Measurements from ENCODE around the gene PLK2. TPM values are rescaled to one million over a fixed set of nuclear protein-coding genes. Genes with fewer than 3 reads are reported as not detected.

PLK2 gene
- total RNA-seq, 1 donor from 2014 or later, result 572 TPM

GRCh38 chr5:58410441-58410840 lies 49.4 kb downstream of the PLK2 start:
- Mint-ChIP-seq H3K4me3 (ENCODE audit: unreplicated experiment) (no peak overlapping the region), H3K27me3 (ENCODE audit: unreplicated experiment) (no peaks in the 10 kb centered on the region), H3K27ac (ENCODE audit: unreplicated experiment) (peak overlapping the region; percentile 84), H3K36me3 (ENCODE audit: low read depth, unreplicated experiment) (no peaks in the 10 kb centered on the region), H3K9me3 (ENCODE audit: unreplicated experiment) (no peaks in the 10 kb centered on the region), H3K4me1 (ENCODE audit: unreplicated experiment) (peaks cover 30% of the 10 kb centered on the region)
- no peak for TF ChIP-seq CTCF (IDR thresholded peaks at IDR 0.05; ENCODE audit: unreplicated experiment)
- no peak for DNase-seq (ENCODE audit: low spot score)

- TF ChIP-seq CTCF (IDR thresholded peaks at IDR 0.05; ENCODE audit: unreplicated experiment), result no peak
- DNase-seq (ENCODE audit: low spot score), result no peak
- Mint-ChIP-seq H3K9me3 (ENCODE audit: unreplicated experiment) (no peaks in the 10 kb centered on the region), H3K36me3 (ENCODE audit: low read depth, unreplicated experiment) (no peaks in the 10 kb centered on the region), H3K4me3 (ENCODE audit: unreplicated experiment) (no peak overlapping the region), H3K27ac (ENCODE audit: unreplicated experiment) (no peak overlapping the region), H3K27me3 (ENCODE audit: unreplicated experiment) (no peaks in the 10 kb centered on the region), H3K4me1 (ENCODE audit: unreplicated experiment) (peaks cover 30% of the 10 kb centered on the region)
Measured at GRCh38 chr5:58407042-58407719, 52.7 kb downstream of the PLK2 start.

GRCh38 chr5:58406394-58406793 lies 53.5 kb downstream of the PLK2 start:
- Mint-ChIP-seq H3K4me1 (ENCODE audit: unreplicated experiment) (peaks cover 29% of the 10 kb centered on the region), H3K27ac (ENCODE audit: unreplicated experiment) (no peak overlapping the region), H3K36me3 (ENCODE audit: low read depth, unreplicated experiment) (no peaks in the 10 kb centered on the region), H3K27me3 (ENCODE audit: unreplicated experiment) (no peaks in the 10 kb centered on the region), H3K4me3 (ENCODE audit: unreplicated experiment) (no peak overlapping the region), H3K9me3 (ENCODE audit: unreplicated experiment) (no peaks in the 10 kb centered on the region)
- TF ChIP-seq CTCF (IDR thresholded peaks at IDR 0.05; ENCODE audit: unreplicated experiment), result no peak
- DNase-seq (ENCODE audit: low spot score), result no peak

GRCh38 chr5:58405175-58405574 lies 54.7 kb downstream of the PLK2 start:
- Mint-ChIP-seq H3K9me3 (ENCODE audit: unreplicated experiment) (no peaks in the 10 kb centered on the region), H3K4me1 (ENCODE audit: unreplicated experiment) (peaks cover 18% of the 10 kb centered on the region), H3K27me3 (ENCODE audit: unreplicated experiment) (no peaks in the 10 kb centered on the region), H3K27ac (ENCODE audit: unreplicated experiment) (no peak overlapping the region), H3K36me3 (ENCODE audit: low read depth, unreplicated experiment) (no peaks in the 10 kb centered on the region), H3K4me3 (ENCODE audit: unreplicated experiment) (no peak overlapping the region)
- no peak for DNase-seq (ENCODE audit: low spot score)
- no peak for TF ChIP-seq CTCF (IDR thresholded peaks at IDR 0.05; ENCODE audit: unreplicated experiment)

- TF ChIP-seq CTCF (IDR thresholded peaks at IDR 0.05; ENCODE audit: unreplicated experiment), result no peak
- H3K27me3 Mint-ChIP-seq (ENCODE audit: unreplicated experiment), result no peaks in the 10 kb centered on the region
Measured at GRCh38 chr5:58404734-58405133, 55.2 kb downstream of the PLK2 start.

More at GRCh38 chr5:58404734-58405133, 55.2 kb downstream of the PLK2 start:
- Mint-ChIP-seq H3K4me3 (ENCODE audit: unreplicated experiment) (no peak overlapping the region), H3K27ac (ENCODE audit: unreplicated experiment) (no peak overlapping the region), H3K9me3 (ENCODE audit: unreplicated experiment) (no peaks in the 10 kb centered on the region), H3K36me3 (ENCODE audit: low read depth, unreplicated experiment) (no peaks in the 10 kb centered on the region), H3K4me1 (ENCODE audit: unreplicated experiment) (peaks cover 14% of the 10 kb centered on the region)
- DNase-seq (ENCODE audit: low spot score), result no peak
